GM18867 (cell line): Measurements from ENCODE around the gene ANAPC13.

Source experiments
- ATAC-seq: cut with Tn5 transposase; IDR thresholded peaks from one replicate; pipeline ENCODE4 v1.9.1; 2021; ENCODE audit warnings: mild to moderate bottlenecking, moderate library complexity; ENCODE audit not compliant: unreplicated experiment

ANAPC13 gene

DNA sequence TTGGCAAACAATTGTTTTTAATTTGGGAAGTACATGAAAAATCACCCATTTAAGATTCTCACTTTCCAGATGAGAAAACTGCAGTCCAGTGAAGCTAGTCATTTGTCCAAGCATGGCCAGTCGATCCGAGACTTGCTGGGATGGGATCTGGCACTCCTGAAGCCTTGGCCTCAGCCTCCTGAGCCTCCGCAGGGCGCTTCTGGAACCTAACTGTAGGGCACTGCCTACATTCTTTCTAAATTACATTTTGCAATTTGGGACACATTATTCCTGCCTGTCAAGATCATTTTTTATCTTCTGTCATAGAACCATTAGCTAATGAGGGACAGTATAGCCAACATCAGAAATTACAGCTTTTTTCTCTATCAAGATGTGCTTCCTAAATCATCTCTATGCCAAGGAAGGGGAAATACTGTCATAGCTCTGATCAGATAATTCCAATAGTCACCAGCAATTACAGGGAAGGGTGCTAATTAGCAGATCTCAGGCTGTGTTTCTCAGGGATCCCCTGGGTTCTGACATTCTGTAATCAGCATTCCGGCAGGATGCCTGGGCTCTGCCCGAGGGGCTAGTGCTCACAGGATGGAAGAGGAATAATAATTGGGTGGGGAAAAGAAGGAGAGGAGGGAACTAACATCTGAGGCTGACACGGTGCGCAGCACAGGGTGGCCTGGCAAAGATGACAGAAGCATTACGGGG is 28.3 kb downstream of the ANAPC13 start:
- no peak for ATAC-seq

DNA sequence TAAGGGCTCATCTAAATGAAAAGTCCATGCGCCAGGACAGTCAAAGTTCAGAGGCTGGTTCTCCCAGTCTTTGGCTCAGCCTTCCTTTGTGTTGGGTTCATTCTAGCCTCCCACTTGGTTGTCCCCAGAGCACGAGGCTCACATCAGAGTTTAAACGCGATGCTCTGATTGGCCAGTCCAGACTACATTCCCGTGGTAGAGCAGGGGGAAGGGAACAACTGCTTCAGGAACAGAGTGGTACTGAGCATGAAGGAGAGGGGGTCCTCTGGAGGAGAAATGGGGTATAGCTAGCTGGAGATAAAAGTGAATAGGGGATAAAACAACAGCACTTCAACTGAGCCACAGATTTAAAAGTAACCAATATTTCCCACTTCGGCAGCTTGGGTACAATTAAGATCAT is 32.2 kb downstream of the ANAPC13 start:
- ATAC-seq, result no peak

DNA sequence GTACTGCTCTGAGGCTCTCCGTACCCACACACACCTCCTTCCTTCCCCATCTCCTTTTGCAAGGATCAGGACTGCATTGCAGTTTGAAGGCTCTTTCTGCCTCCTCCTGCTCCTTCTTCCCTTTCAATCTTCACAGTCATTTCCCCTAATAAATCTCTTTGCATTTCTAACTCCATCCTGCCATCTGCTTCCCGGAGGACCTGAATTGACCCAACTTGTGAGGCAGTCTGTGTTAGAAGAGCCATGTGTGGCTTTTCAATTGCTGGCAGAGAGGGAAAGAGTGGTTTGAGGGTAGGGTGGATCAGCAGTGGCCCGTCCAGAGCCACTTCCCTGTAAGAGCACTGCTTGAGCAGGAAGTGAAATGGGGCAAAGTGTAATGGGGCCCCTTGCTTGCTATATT is 35.8 kb downstream of the ANAPC13 start:
- no peak for ATAC-seq

DNA sequence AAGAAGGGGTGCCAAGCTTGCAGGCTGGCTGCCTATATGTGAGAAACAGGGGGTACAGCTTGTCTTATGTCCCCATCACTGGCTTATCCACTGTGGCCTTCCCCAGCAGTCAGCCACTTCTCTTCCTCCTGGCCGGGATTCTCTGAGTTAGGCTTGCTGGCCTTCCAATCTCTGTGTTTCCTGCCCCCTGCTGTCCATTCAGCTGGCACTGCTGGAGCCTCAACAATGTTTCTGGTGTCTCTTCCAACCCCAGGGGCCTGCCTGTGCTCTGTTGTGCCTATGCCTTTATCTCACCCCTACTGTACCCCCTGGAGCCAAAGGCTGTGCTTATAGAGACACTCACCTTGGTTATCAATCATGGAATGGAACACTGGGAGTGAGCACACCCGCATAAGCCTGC is 36.5 kb downstream of the ANAPC13 start:
- no peak for ATAC-seq

DNA sequence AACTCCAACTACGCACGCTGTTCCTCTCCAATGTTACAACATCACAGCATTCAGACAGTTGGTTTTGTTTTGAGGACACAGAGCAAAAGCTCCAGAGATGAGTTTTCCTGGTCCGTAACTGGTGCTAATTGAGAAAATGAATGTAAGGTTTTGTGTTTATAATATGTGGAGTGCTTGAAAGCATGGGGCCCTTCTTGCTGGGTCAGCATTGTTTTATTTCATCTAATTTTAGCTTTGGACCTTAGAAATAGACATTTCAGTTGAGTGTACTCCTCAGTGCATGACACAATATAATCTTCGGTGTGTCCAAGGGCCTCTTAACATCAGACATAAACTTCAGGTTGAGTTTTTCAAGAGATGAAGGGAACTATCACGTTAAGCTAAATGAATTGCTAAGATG is 37.1 kb downstream of the ANAPC13 start:
- no peak for ATAC-seq

DNA sequence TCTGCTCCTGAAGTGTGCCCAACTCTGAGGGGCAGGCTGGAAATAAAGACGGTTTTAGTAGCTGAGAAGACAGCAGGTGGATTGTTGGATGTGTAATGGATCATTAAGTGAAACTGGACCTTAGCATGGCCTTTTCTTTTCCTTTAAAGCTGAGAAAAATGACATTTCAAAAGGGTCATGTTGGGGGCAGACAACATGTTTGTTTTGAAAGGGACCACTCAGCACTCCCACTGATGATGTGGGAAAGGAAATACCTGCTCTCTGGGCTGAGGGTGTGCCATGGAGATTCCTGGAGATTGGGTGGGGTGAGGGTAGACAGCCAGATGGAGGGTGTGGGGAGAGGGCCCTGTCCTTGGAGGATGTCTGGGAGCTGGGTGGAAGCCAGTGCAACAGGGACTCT is 38.4 kb downstream of the ANAPC13 start:
- ATAC-seq, result no peak

DNA sequence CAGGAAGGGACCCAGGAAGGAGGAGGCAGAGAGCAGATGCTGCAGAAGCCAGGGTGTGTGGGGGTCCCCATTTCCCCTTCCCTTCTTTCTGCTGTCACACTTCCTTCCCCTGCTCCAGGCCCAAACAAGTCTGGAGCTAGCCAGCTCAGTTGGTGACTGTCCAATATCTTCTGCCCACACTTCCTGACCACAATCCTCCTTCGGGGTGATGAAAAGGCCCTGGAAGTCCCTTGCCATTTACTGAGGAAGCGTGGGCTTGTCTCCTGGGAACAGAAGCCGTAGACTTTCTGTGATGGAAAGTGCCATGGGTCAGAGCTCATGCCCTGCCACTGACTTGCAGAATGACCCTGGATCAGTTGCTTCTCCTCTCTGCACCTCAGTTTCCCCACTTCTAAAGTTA is 39.0 kb downstream of the ANAPC13 start:
- ATAC-seq, result no peak

DNA sequence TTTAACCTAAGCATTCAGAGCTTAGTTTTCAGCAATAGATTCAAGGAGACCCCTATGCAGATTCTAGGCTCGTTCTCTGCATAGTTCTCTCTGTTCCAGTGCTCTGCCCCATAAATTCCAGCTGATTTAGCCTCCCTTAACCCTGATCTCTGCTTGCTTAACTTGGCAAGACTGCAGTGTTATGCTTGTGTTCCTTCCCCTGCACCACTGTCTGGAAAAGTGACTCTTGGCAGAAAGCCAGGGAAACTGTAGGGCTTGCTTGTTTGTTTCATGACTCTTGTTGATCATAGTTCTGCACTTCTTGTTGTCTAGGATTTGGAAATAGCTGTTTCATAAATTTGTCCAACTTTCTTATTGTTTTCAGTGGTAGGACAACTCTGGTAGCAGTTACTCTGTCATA is 40.1 kb downstream of the ANAPC13 start:
- ATAC-seq, result no peak

DNA sequence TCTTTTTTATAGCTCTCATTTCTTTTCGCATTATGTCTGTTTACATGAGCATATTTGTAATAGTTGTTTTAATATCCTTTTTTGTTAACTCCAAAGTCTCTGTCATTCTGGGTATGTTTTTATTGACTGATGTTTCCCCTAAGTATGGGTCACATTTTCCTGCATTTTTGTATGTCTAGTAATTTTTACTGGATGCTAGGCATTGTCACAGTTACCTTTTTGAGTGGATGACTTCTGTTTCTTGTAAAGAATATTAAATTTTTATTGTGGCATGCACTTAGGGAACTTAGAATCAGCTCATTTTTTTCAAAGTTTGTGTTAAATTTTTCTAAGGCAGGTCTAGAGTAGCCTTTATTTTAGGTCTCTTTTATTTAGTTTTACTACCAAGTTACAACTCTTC is 40.7 kb downstream of the ANAPC13 start:
- ATAC-seq, result no peak

DNA sequence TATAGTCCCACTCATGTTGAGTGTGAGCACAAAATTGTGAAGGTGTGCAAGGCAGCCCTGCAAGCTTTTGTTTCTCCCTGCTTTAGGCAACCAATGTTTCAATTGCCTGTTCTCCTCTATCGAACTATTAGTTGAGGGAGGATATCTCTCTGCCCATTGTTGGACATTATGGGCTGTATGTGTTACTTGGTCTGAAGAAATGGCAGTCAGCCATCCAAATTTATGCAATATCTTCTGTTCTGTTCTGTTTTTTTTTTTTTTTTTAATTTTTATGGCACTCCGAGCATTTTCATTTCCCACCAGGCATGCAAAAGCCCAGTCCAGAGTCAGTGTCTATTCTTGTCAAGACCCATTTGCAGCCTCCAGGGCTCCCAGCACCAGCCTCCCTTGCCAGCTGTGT is 44.0 kb downstream of the ANAPC13 start:
- ATAC-seq, result no peak

DNA sequence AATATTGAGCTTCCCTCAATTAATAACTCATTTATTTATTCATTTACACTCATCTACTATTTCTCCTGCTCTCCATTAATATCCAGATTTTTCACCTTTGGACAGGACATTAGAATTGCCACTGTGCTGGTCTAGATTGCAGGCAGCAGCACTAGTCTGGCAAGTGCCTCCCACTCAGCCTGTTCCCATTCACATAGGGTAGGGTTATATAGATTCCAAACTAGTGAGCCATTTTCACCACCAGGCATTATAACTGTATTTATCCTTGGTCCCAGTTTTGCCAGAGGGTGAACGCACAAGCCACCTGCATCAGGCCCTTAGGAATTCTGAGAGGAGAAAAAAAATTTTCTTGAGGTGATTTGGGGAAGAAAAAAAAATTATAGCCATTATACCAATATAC is 44.5 kb downstream of the ANAPC13 start:
- ATAC-seq, result no peak

DNA sequence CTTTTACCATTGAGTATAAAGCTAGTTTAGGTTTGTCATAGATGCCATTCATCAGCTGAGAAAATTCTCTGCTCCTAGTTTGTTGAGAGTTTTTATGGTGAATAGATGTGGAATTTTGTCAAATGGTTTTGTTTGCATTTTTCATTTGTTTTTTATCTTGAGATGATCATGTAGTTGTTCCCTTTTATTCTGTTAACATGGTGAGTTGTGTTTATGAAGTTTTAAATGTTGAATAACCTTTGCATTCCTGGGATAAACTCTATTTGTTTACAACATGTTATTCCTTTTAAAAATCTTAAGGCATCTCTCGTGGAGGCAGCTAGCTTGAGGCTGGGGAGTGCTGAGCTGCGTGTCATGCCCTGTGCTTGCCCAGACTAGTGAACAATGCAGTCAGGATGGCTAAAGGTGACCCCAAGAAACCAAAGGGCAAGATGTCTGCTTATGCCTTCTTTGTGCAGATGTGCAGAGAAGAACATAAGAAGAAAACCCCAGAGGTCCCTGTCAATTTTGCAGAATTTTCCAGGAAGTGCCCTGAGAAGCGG is 48.5 kb downstream of the ANAPC13 start:
- no peak for ATAC-seq

DNA sequence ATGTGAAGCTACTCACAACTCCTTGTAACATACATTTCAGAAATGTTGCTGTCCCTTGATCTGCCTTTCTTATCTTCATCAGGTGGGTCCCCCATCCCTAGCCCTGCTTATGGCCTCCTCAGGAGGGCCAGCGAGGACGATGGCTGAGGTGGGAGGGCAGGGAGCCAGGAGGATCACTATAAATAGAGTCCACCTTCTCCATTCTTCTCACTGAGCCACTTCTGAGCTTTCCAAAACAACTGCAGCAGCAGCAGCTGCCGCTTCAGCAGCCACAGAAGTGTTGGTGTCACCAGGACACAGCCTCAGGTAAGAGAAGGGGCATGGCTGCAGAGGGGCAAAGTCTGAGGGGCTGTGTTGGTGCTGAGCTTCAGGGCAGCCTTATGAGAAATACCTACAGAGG is 53.5 kb downstream of the ANAPC13 start:
- ATAC-seq, result no peak

DNA sequence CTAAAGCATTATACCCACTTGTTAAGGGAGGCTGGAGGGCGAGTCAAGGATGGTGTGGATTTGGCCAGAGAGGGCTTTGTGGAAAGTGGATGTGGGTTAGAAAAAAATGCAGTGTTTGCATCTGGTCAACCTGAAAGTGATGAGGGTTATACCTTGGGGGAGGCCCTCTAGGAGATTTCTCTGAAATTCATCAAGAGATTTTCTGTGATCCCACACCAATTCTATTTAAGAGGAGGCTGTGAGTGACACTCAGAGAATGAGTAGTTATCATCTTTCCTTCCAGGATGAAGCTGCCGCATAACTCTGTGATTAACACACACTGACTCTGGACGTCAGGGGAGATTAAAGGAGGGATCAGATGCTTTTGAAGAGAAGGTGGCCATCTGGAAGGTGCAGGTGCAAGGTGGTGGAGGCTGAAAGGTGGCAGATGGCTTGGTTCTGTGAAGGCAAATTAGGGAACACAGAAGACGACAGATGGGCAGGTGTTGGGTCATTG is 54.8 kb downstream of the ANAPC13 start:
- peak; percentile 81 for ATAC-seq

DNA sequence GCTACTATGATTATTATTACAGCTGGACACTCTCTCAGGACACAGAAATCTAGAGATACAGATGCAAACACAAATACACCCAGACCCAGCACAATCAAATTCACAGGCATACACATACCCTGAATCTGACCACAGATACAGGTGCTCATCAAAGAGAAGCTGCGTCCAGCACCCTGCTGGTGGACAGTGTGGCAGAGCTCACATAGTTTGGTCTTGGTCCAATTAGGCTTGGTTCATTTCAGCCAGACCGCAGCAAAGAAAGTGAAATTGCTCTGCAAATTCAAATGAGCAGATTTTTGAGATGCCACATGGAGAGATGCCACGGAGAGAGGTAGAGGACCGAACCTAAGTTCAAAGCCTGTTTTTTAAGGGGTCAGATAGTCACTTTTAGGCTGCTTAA is 55.6 kb downstream of the ANAPC13 start:
- no peak for ATAC-seq

DNA sequence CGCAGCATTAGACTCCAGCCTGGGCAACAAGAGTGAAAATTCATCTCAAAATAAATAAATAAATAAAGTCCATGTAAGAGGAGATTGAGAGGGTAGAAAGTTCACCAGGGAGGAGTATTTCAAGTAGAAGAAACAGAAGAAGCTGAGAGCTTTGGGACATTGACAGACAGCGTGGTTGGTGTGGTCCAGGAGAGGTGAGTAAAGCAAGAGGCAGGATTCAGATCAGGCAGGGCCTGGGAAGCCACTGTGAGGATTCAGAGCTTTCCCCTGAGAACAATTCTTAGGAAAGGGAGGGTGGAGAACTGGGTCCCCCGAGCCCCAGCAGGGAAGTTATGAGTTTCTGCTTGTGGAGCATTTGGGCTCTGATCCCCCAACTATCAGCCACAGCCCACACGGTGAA is 57.4 kb downstream of the ANAPC13 start:
- ATAC-seq, result no peak
